GM18868 (cell line): ENCODE measurements around the gene EHBP1.

ENCODE experiments used
- ATAC-seq: cut with Tn5 transposase; IDR thresholded peaks from one replicate; pipeline ENCODE4 v1.9.1; 2021; ENCODE audit warnings: mild to moderate bottlenecking, moderate library complexity; ENCODE audit not compliant: unreplicated experiment

EHBP1 gene

GRCh38 chr2:62939735-62940491, 234.4 kb downstream of the EHBP1 start:
- no peak for ATAC-seq

GRCh38 chr2:62940697-62941096, 235.2 kb downstream of the EHBP1 start:
- no peak for ATAC-seq

GRCh38 chr2:62941413-62941812, 235.9 kb downstream of the EHBP1 start:
- no peak for ATAC-seq

- ATAC-seq = no peak
Measured at GRCh38 chr2:62944362-62944761, 238.8 kb downstream of the EHBP1 start.

- no peak for ATAC-seq
Measured at GRCh38 chr2:62947403-62947802, 241.9 kb downstream of the EHBP1 start.

- no peak for ATAC-seq
Measured at GRCh38 chr2:62956651-62957050, 251.1 kb downstream of the EHBP1 start.

GRCh38 chr2:62958206-62958605, 252.7 kb downstream of the EHBP1 start:
- ATAC-seq = no peak

GRCh38 chr2:62964050-62964449, 258.5 kb downstream of the EHBP1 start:
- no peak for ATAC-seq

GRCh38 chr2:62964671-62965070, 259.2 kb downstream of the EHBP1 start:
- ATAC-seq = no peak

GRCh38 chr2:62966991-62967390, 261.5 kb downstream of the EHBP1 start:
- no peak for ATAC-seq

- ATAC-seq = no peak
Measured at GRCh38 chr2:62968168-62968567, 262.7 kb downstream of the EHBP1 start.

GRCh38 chr2:62968668-62969067, 263.2 kb downstream of the EHBP1 start:
- no peak for ATAC-seq

- no peak for ATAC-seq
Measured at GRCh38 chr2:62971936-62972335, 266.4 kb downstream of the EHBP1 start.

- no peak for ATAC-seq
Measured at GRCh38 chr2:62972601-62973000, 267.1 kb downstream of the EHBP1 start.

- ATAC-seq = no peak
Measured at GRCh38 chr2:62974999-62975398, 269.5 kb downstream of the EHBP1 start.

GRCh38 chr2:62991605-62992004, 286.1 kb downstream of the EHBP1 start:
- ATAC-seq = no peak

- ATAC-seq = no peak
Measured at GRCh38 chr2:62992561-62992960, 287.0 kb downstream of the EHBP1 start.

- ATAC-seq = no peak
Measured at GRCh38 chr2:62994206-62994605, 288.7 kb downstream of the EHBP1 start.

- ATAC-seq = no peak
Measured at GRCh38 chr2:62996534-62997186, 291.1 kb downstream of the EHBP1 start.

GRCh38 chr2:62998949-62999348, 293.4 kb downstream of the EHBP1 start:
- no peak for ATAC-seq

GRCh38 chr2:62999905-63000304, 294.4 kb downstream of the EHBP1 start:
- no peak for ATAC-seq

GRCh38 chr2:63000801-63001200, 295.3 kb downstream of the EHBP1 start:
- no peak for ATAC-seq

GRCh38 chr2:63001576-63001975, 296.1 kb downstream of the EHBP1 start:
- no peak for ATAC-seq
